ENCODE measurements around the gene SPAG17. TPM values are rescaled to one million over a fixed set of nuclear protein-coding genes. Genes with fewer than 3 reads are reported as not detected.

SPAG17 gene
- total RNA-seq, 1 experiment from 2014 or later, result 0.18 TPM

GRCh38 chr1:118148034-118148433 is 37.0 kb downstream of the SPAG17 start:
- no peaks in the 10 kb centered on the region for H3K9me3 ChIP-seq (replicated peaks)

GRCh38 chr1:118147522-118147921 is 37.5 kb downstream of the SPAG17 start:
- H3K27me3 ChIP-seq, result no peaks in the 10 kb centered on the region
- H3K4me1 ChIP-seq, result peaks cover 11% of the 10 kb centered on the region
- H3K27ac ChIP-seq, result no peak overlapping the region
- H3K36me3 ChIP-seq, result no peaks in the 10 kb centered on the region
- H3K4me3 ChIP-seq, result no peak overlapping the region
- DNase-seq, result no peak
- H3K9me3 ChIP-seq (replicated peaks), result no peaks in the 10 kb centered on the region

More at GRCh38 chr1:118148034-118148433, 37.0 kb downstream of the SPAG17 start:
- DNase-seq, result no peak
- Histone ChIP-seq H3K27ac (no peak overlapping the region), H3K36me3 (no peaks in the 10 kb centered on the region), H3K27me3 (no peaks in the 10 kb centered on the region), H3K4me3 (no peak overlapping the region), H3K4me1 (peaks cover 11% of the 10 kb centered on the region)

GRCh38 chr1:118145721-118146120 is 39.3 kb downstream of the SPAG17 start:
- Histone ChIP-seq H3K36me3 (no peaks in the 10 kb centered on the region), H3K4me3 (no peak overlapping the region), H3K9me3 (replicated peaks) (no peaks in the 10 kb centered on the region), H3K27me3 (no peaks in the 10 kb centered on the region), H3K4me1 (peaks cover 8% of the 10 kb centered on the region; the same call in 1 of the 2 replicates), H3K27ac (no peak overlapping the region)
- DNase-seq, result no peak

GRCh38 chr1:118144684-118145083 is 40.3 kb downstream of the SPAG17 start:
- Histone ChIP-seq H3K27ac (no peak overlapping the region), H3K4me3 (no peak overlapping the region), H3K27me3 (no peaks in the 10 kb centered on the region), H3K9me3 (replicated peaks) (no peaks in the 10 kb centered on the region), H3K4me1 (peaks cover 8% of the 10 kb centered on the region; the same call in 1 of the 2 replicates), H3K36me3 (no peaks in the 10 kb centered on the region)
- peak in 1 of 2 experiments; percentile 23 for DNase-seq

- DNase-seq, result no peak
- H3K4me1 ChIP-seq, result peaks cover 8% of the 10 kb centered on the region; the same call in 1 of the 2 replicates
These were observed 41.2 kb downstream of the SPAG17 start for GRCh38 chr1:118143831-118144230.

GRCh38 chr1:118143121-118143520 is 41.9 kb downstream of the SPAG17 start:
- no peak for DNase-seq

More at GRCh38 chr1:118143831-118144230, 41.2 kb downstream of the SPAG17 start:
- H3K27ac ChIP-seq, result no peak overlapping the region
- H3K36me3 ChIP-seq, result no peaks in the 10 kb centered on the region
- H3K27me3 ChIP-seq, result no peaks in the 10 kb centered on the region
- no peak overlapping the region for H3K4me3 ChIP-seq
- no peaks in the 10 kb centered on the region for H3K9me3 ChIP-seq (replicated peaks)

GRCh38 chr1:118142546-118142945 is 42.5 kb downstream of the SPAG17 start:
- Histone ChIP-seq H3K27ac (no peak overlapping the region), H3K9me3 (replicated peaks) (no peaks in the 10 kb centered on the region), H3K36me3 (no peaks in the 10 kb centered on the region), H3K4me1 (peaks cover 4% of the 10 kb centered on the region; the same call in 1 of the 2 replicates), H3K27me3 (no peaks in the 10 kb centered on the region), H3K4me3 (no peak overlapping the region)
- DNase-seq, result no peak

More at GRCh38 chr1:118143121-118143520, 41.9 kb downstream of the SPAG17 start:
- Histone ChIP-seq H3K9me3 (replicated peaks) (no peaks in the 10 kb centered on the region), H3K36me3 (no peaks in the 10 kb centered on the region), H3K27me3 (no peaks in the 10 kb centered on the region), H3K4me1 (peaks cover 8% of the 10 kb centered on the region; the same call in 1 of the 2 replicates), H3K4me3 (no peak overlapping the region), H3K27ac (no peak overlapping the region)

- Histone ChIP-seq H3K36me3 (no peaks in the 10 kb centered on the region), H3K27me3 (no peaks in the 10 kb centered on the region), H3K4me1 (0 out of 2 replicates have a peak, but pooled peaks cover 3% of the 10 kb centered on the region), H3K27ac (no peak overlapping the region), H3K4me3 (no peak overlapping the region), H3K9me3 (replicated peaks) (no peaks in the 10 kb centered on the region)
- no peak for DNase-seq
These were observed 47.1 kb downstream of the SPAG17 start for GRCh38 chr1:118137900-118138299.

GRCh38 chr1:118136187-118136941 is 48.7 kb downstream of the SPAG17 start:
- Histone ChIP-seq H3K9me3 (replicated peaks) (no peaks in the 10 kb centered on the region), H3K27ac (no peak overlapping the region), H3K27me3 (no peaks in the 10 kb centered on the region), H3K36me3 (no peaks in the 10 kb centered on the region), H3K4me3 (no peak overlapping the region), H3K4me1 (0 out of 2 replicates have a peak, but pooled peaks cover 3% of the 10 kb centered on the region)
- DNase-seq, result peak in 1 of 2 experiments; percentile 23

- H3K27ac ChIP-seq, result no peak overlapping the region
- no peak overlapping the region for H3K4me3 ChIP-seq
- DNase-seq, result no peak
- no peaks in the 10 kb centered on the region for H3K9me3 ChIP-seq (replicated peaks)
- H3K27me3 ChIP-seq, result no peaks in the 10 kb centered on the region
- no peaks in the 10 kb centered on the region for H3K36me3 ChIP-seq
- 0 out of 2 replicates have a peak, but pooled peaks cover 3% of the 10 kb centered on the region for H3K4me1 ChIP-seq
These were observed 53.0 kb downstream of the SPAG17 start for GRCh38 chr1:118132000-118132399.

- DNase-seq, result no peak
- H3K4me1 ChIP-seq, result peaks cover 8% of the 10 kb centered on the region
- no peak overlapping the region for H3K27ac ChIP-seq
- no peaks in the 10 kb centered on the region for H3K27me3 ChIP-seq
- no peaks in the 10 kb centered on the region for H3K9me3 ChIP-seq (replicated peaks)
- H3K36me3 ChIP-seq, result no peaks in the 10 kb centered on the region
- H3K4me3 ChIP-seq, result no peak overlapping the region
These were observed 56.3 kb downstream of the SPAG17 start for GRCh38 chr1:118128761-118129160.

GRCh38 chr1:118124064-118124463 is 61.0 kb downstream of the SPAG17 start:
- peak overlapping the region; percentile 74 for H3K27ac ChIP-seq
- no peaks in the 10 kb centered on the region for H3K27me3 ChIP-seq
- H3K9me3 ChIP-seq (replicated peaks), result no peaks in the 10 kb centered on the region
- no peak overlapping the region for H3K4me3 ChIP-seq
- peaks cover 33% of the 10 kb centered on the region for H3K4me1 ChIP-seq
- no peaks in the 10 kb centered on the region for H3K36me3 ChIP-seq
- DNase-seq, result no peak

GRCh38 chr1:118123116-118123839 is 61.8 kb downstream of the SPAG17 start:
- peak overlapping the region; percentile 74 for H3K27ac ChIP-seq
- peaks cover 33% of the 10 kb centered on the region for H3K4me1 ChIP-seq
- peak in 1 of 2 experiments; percentile 69 for DNase-seq

GRCh38 chr1:118122234-118123004 is 62.6 kb downstream of the SPAG17 start:
- Histone ChIP-seq H3K9me3 (replicated peaks) (no peaks in the 10 kb centered on the region), H3K4me3 (no peak overlapping the region), H3K36me3 (no peaks in the 10 kb centered on the region), H3K4me1 (peaks cover 33% of the 10 kb centered on the region), H3K27me3 (no peaks in the 10 kb centered on the region), H3K27ac (peak overlapping the region; percentile 74)
- peak; percentile 18 to 49 for DNase-seq

More at GRCh38 chr1:118123116-118123839, 61.8 kb downstream of the SPAG17 start:
- Histone ChIP-seq H3K27me3 (no peaks in the 10 kb centered on the region), H3K9me3 (replicated peaks) (no peaks in the 10 kb centered on the region), H3K36me3 (no peaks in the 10 kb centered on the region), H3K4me3 (no peak overlapping the region)
